Left ventricle myocardium inferior (tissue), 1 donor: ENCODE data around the gene FBXO10. TPM values are rescaled to one million over a fixed set of nuclear protein-coding genes. Genes with fewer than 3 reads are reported as not detected.

Experiments
- DNase-seq: peaks from one replicate; pipeline ENCODE4 v3.0.0-alpha.2; 2020
- H3K27ac ChIP-seq: fragments of 200-600 bp; replicated peaks from 2 replicates; pipeline ENCODE4 v1.8.0; 2021
- H3K27me3 ChIP-seq: fragments of 200-600 bp; 2 replicates; pipeline ENCODE4 v1.8.0; 2021; ENCODE audit warnings: low read depth
- H3K36me3 ChIP-seq: fragments of 200-600 bp; 2 replicates; pipeline ENCODE4 v1.8.0; 2021
- H3K4me1 ChIP-seq: fragments of 200-600 bp; 2 replicates; pipeline ENCODE4 v1.8.0; 2021
- H3K4me3 ChIP-seq: fragments of 200-600 bp; 2 replicates; pipeline ENCODE4 v1.8.0; 2021; ENCODE audit warnings: mild to moderate bottlenecking, moderate library complexity
- H3K9me3 ChIP-seq: fragments of 200-600 bp; replicated peaks from 2 replicates; pipeline ENCODE4 v1.8.0; 2021
- CTCF ChIP-seq: fragments of 200-600 bp; IDR thresholded peaks from 2 replicates; pipeline ENCODE4 v1.8.0; 2021; ENCODE audit warnings: antibody characterized with exemption, mild to moderate bottlenecking, borderline replicate concordance
- intact Hi-C: fragments of 100-400 bp; cut with micrococcal nuclease; formaldehyde crosslinking; loops from one replicate; pipeline ENCODE4 v1.11.0; 2022
- total RNA-seq: library from RNA; stranded (reverse); fragmentation: NEBNext Ultra II Directional; extraction: Animal tissue kit (Norgen Biotek cat#: 25700); gene quantifications from one replicate; pipeline ENCODE4 v1.2.1, GENCODE V29; 2021
- donor health status: DM: no; HTN: yes; CAD: no; lungs with severe emphysema.

Gene FBXO10
- total RNA-seq, 1 donor from 2014 or later, result 6.7 TPM

GRCh38 chr9:37509536-37509935 is 66.6 kb downstream of the FBXO10 start:
- no peak for TF ChIP-seq CTCF
- H3K4me3 ChIP-seq, result no peak overlapping the region
- peaks cover 27% of the 10 kb centered on the region for H3K36me3 ChIP-seq
- H3K9me3 ChIP-seq, result no peaks in the 10 kb centered on the region
- H3K4me1 ChIP-seq, result no peaks in the 10 kb centered on the region
- no peaks in the 10 kb centered on the region for H3K27me3 ChIP-seq
- no peak for DNase-seq
- no peak overlapping the region for H3K27ac ChIP-seq
- intact Hi-C loops, result no loop called here

- intact Hi-C loops, result no loop called here
- no peak overlapping the region for H3K4me3 ChIP-seq
- H3K9me3 ChIP-seq, result no peaks in the 10 kb centered on the region
- no peaks in the 10 kb centered on the region for H3K4me1 ChIP-seq
- no peak for TF ChIP-seq CTCF
- H3K36me3 ChIP-seq, result peaks cover 34% of the 10 kb centered on the region
- no peak for DNase-seq
- H3K27ac ChIP-seq, result no peak overlapping the region
- H3K27me3 ChIP-seq, result no peaks in the 10 kb centered on the region
Measured at GRCh38 chr9:37508834-37509206, 67.4 kb downstream of the FBXO10 start.

- Histone ChIP-seq H3K36me3 (peaks cover 39% of the 10 kb centered on the region), H3K27me3 (no peaks in the 10 kb centered on the region), H3K27ac (no peak overlapping the region), H3K4me3 (no peak overlapping the region), H3K4me1 (no peaks in the 10 kb centered on the region), H3K9me3 (no peaks in the 10 kb centered on the region)
- intact Hi-C loops, result no loop called here
- TF ChIP-seq CTCF, result no peak
- DNase-seq, result no peak
Measured at GRCh38 chr9:37508135-37508833, 67.9 kb downstream of the FBXO10 start.

- Histone ChIP-seq H3K27me3 (no peaks in the 10 kb centered on the region), H3K9me3 (no peaks in the 10 kb centered on the region)
- TF ChIP-seq CTCF, result no peak
Measured at GRCh38 chr9:37507566-37508134, 68.5 kb downstream of the FBXO10 start.

GRCh38 chr9:37504605-37505004 is 71.6 kb downstream of the FBXO10 start:
- H3K27me3 ChIP-seq, result no peaks in the 10 kb centered on the region
- H3K36me3 ChIP-seq, result peaks cover 58% of the 10 kb centered on the region
- no peak for DNase-seq
- no peaks in the 10 kb centered on the region for H3K4me1 ChIP-seq
- no peaks in the 10 kb centered on the region for H3K9me3 ChIP-seq
- H3K27ac ChIP-seq, result no peak overlapping the region
- intact Hi-C loops, result no loop called here
- no peak for TF ChIP-seq CTCF
- no peak overlapping the region for H3K4me3 ChIP-seq

More at GRCh38 chr9:37507566-37508134, 68.5 kb downstream of the FBXO10 start:
- intact Hi-C loops, result no loop called here
- DNase-seq, result no peak
- Histone ChIP-seq H3K4me1 (no peaks in the 10 kb centered on the region), H3K4me3 (no peak overlapping the region), H3K36me3 (peaks cover 46% of the 10 kb centered on the region), H3K27ac (no peak overlapping the region)
